Sciatic nerve (tissue), 2 donors: ENCODE results near the gene NFASC. TPM values are rescaled to one million over a fixed set of nuclear protein-coding genes. Genes with fewer than 3 reads are reported as not detected.

Experiments used
- ATAC-seq: fragments of 200-7000 bp; cut with Tn5 transposase; one replicate; pipeline ENCODE4 v1.9.1; 2020; ENCODE audit warnings: mild to moderate bottlenecking, moderate library complexity
- DNase-seq: peaks from one replicate; pipeline ENCODE4 v3.0.0-alpha.2; 2020; ENCODE audit warnings: low spot score
- intact Hi-C: fragments of 100-400 bp; cut with DNase I; formaldehyde crosslinking; loops from one replicate; pipeline ENCODE4 v1.14.2; 2022
- total RNA-seq: library from RNA; stranded (reverse); fragmentation: NEBNext Ultra II Directional; extraction: Animal tissue kit (Norgen Biotek cat#: 25700); gene quantifications from one replicate; pipeline ENCODE4 v1.2.1, GENCODE V29; 2021
- donor health status: DM: no; HTN: no; CAD: no.
- donor health status: DM: no; HTN: no; CAD: no.

NFASC gene
- total RNA-seq, 1 donor from 2014 or later, result 140 TPM

DNA sequence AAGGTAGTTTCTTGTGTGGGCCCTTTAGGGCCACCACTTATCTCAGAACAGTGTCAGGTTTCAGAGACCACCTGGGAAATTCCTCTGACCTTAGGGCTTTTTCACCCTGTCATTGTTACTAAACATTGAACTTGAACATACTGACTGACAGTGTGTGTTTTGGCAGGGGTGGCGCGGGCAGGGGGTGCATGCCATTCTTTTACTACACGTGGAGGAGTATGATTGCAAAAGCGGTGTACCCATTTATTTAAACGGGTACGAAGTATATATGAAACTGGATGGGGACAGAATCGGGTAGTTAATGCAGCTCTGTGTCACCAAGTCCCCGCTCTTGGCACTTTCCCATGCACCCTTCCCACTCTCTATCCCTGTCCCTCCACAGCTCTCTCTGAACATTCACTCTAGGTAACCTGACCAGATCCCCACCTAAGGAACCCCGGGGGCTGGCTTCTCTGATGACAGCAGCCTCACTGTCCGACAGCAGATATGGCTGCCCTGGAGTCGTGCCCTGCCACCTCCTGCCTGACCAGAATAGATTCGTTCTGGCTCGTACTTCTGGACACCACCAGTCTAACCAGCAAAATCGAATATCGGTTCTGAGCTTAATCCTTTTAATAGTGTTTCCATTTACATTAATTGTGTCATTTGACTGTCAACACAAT lies 51.3 kb downstream of the NFASC start:
- intact Hi-C loops, result no loop called here
- DNase-seq (no peak), ATAC-seq (no peak)

DNA sequence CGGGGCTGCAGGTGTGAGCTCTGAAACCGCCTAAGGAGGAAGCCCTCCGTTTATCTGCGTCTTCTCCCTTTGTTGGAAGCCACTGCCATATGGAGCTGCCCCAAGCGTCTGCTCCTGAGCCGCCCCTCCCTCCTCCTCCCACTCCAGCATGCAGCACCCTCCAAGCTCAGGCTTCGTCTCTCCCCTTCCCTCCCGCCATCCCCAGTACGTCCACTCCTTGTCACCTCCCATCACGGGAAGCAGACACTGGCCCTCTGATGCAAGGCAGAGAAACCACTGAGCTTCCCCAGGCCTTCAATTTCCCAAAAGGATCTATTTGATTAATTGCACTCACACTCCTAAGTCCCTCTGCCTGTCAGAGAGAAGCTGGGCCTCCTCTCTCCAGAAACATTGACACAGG lies 52.5 kb downstream of the NFASC start:
- intact Hi-C loops, result no loop called here
- ATAC-seq (no peak), DNase-seq (no peak)

DNA sequence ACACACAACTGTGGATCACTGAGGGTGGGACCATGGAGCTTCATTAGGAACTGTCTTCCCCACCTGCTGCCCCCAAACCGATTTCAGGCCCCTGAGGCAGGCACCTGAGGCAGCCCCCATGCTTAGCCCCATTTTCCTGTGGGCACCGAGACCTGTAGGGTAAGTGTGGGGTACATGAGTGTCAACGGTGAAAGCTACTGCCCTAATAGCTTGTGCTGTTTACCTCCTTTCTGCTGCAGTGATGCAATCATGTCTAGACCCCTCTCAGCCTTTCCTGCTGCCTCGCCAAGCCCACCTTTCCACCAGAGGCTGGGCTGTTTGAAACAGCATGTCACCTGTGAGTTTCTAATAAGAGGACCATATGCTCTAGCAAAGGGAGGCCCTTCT lies 53.0 kb downstream of the NFASC start:
- no peak for DNase-seq
- intact Hi-C loops, result no loop called here

GRCh38 chr1:204924013-204924759 lies 53.5 kb downstream of the NFASC start:
- intact Hi-C loops, result no loop called here
- ATAC-seq, result no peak
- DNase-seq, result no peak

More for the DNA sequence above, 53.0 kb downstream of the NFASC start:
- no peak for ATAC-seq

GRCh38 chr1:204925701-204926100 lies 55.0 kb downstream of the NFASC start:
- intact Hi-C loops, result no loop called here
- DNase-seq (no peak), ATAC-seq (no peak)

GRCh38 chr1:204927673-204928641 lies 57.3 kb downstream of the NFASC start:
- intact Hi-C loops, result no loop called here
- DNase-seq (no peak), ATAC-seq (no peak)

GRCh38 chr1:204928671-204929486 lies 58.2 kb downstream of the NFASC start:
- ATAC-seq (no peak), DNase-seq (no peak)
- intact Hi-C loops, result no loop called here

GRCh38 chr1:204929487-204930154 lies 59.0 kb downstream of the NFASC start:
- no peak for DNase-seq
- no peak for ATAC-seq
- intact Hi-C loops, result no loop called here

GRCh38 chr1:204930155-204930523 lies 59.5 kb downstream of the NFASC start:
- DNase-seq, result no peak
- intact Hi-C loops, result no loop called here
- no peak for ATAC-seq

DNA sequence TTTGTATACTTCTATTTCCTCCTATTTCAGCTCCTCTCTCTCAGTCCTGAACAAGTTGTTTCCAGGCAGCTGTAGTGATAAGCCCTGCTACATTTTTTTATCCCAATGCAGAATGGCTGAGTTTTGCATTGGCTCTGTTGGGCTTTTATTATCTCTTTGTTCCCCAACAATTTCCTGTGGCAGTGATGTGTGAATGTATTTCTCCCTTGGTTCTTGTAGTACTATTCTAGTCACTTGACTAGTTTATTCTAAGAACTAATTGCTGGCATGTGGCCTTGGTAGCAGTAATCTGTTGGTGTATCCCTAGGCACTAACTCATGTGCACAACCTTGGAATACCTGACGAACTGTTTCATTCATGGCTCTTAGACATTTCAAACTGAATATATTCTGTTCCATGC lies 60.7 kb downstream of the NFASC start:
- intact Hi-C loops, result no loop called here
- DNase-seq, result no peak
- ATAC-seq, result no peak

DNA sequence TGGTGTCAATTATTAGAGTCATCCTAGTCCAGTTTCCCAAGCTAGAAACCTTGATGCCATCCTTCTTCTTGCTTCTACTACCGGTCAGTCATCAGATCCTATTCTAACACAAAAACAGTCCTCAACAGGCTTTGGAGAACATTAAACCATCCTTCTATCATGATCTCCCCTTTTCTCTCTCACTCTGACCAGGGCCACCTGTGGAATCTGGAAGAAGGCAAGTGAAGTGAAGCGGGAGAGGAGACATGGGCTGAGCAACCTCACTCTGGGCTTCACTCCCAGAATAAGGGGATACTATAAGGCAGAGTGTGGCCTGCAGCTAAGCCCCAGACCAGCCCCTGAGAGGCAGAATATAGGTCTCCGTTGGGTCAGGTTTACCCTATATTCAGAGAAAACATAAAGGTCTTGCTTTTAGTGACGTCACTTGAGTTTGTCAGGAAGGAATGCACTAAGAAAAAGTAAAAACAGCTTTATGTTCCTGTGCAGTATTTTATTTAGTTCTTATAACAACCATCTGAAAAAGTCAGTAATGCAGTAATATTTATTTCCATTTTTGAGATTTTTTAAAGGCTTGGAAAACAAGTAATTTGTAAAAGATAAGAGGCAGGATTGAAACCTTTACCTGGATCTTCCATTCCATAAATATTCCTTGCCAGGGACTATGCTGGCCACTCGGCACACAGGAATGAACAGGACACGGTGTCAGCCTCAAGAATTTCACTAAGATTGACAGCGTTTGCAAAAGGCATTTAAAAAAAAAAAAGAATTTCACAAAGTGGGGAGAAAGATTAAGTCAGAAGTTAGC lies 61.3 kb downstream of the NFASC start:
- no peak for DNase-seq
- ATAC-seq, result no peak
- intact Hi-C loops, result no loop called here

DNA sequence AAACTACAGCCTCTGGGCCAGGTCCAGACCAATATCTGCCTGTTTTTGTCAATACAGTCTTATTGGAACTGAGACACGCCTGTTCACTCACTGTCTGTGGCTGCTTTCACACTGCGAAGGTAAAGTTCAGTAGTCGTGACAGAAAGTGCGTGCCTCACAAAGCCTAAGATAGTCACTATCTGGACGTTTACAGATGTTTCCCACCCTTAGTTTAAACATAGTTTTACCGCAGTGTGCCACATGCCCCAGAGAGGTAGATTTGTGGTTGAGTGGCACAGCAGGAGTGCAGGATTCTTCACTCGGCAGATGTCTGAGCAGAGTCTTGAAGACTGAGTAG lies 61.9 kb downstream of the NFASC start:
- no peak for ATAC-seq
- intact Hi-C loops, result no loop called here
- no peak for DNase-seq

DNA sequence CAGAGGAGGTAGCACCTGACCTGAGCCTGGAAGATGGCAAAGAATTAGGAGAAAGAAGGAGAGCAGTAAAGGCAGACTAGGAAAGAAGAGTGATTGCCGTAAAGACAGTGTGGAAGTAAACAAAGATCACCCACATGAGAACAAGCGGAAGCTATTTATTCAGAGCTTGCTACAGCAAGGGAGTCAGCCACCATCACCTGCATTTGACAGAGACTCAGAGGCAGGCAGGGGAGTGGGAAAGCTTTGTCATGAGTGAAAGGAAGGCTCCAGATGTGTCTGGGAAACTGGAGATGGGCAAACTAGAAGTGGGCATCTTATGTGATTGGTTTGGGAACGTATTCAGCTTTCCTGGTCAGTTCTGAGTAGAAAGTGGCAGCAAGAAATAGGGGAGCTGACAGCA lies 64.5 kb downstream of the NFASC start:
- ATAC-seq (no peak), DNase-seq (no peak)
- intact Hi-C loops, result no loop called here

DNA sequence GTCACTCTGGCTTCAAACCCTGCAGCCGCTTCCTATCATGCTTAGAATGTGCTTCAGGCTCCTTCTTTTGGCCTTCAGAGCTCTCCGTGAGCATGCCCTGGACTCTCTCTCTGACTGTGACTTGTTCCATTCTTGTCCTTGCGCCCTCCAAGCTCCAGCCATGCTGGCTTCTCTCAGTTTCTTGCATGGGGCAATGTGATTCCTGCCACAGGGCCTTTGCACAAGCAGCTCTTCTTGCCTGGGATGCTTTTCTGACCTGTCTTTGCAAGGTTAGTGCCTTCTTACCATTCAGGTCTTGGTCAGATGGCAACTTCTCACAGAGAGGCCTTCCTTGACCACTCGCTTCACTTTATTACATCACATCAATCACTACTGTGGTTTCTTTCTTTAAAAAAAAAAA lies 66.1 kb downstream of the NFASC start:
- no peak for DNase-seq
- intact Hi-C loops, result no loop called here
- no peak for ATAC-seq

- intact Hi-C loops, result no loop called here
- DNase-seq, result no peak
These were observed 67.2 kb downstream of the NFASC start for GRCh38 chr1:204937901-204938300.

GRCh38 chr1:204940591-204940990 lies 69.9 kb downstream of the NFASC start:
- intact Hi-C loops, result loop anchor here (10.0 kb wide), 1 partner anchor 116 kb away; no protein-coding TSS in a partner anchor
- DNase-seq (no peak), ATAC-seq (no peak)

More at GRCh38 chr1:204937901-204938300, 67.2 kb downstream of the NFASC start:
- ATAC-seq, result no peak
